WERI-Rb-1 (cell line): ENCODE measurements around the gene UBE2U.

ENCODE experiments used
- DNase-seq: peaks from one replicate; pipeline ENCODE4 v3.0.0-alpha.2; 2020
- H3K27ac ChIP-seq: fragments of 250-450 bp; sonication (Bioruptor Pico); 2 replicates; pipeline ENCODE4 v1.5.1; 2020; ENCODE audit warnings: mild to moderate bottlenecking, moderate library complexity
- H3K27me3 ChIP-seq: fragments of 250-450 bp; sonication (Bioruptor Pico); 2 replicates; pipeline ENCODE4 v1.5.1; 2021; ENCODE audit warnings: mild to moderate bottlenecking, low read depth, moderate library complexity; ENCODE audit not compliant: insufficient read depth, severe bottlenecking
- H3K36me3 ChIP-seq: fragments of 250-450 bp; sonication (Bioruptor Pico); 2 replicates; pipeline ENCODE4 v1.5.1; 2020; ENCODE audit warnings: mild to moderate bottlenecking, moderate library complexity
- H3K4me3 ChIP-seq: 2 replicates; pipeline ENCODE4 v1.5.1; 2011; ENCODE audit warnings: low read depth, mild to moderate bottlenecking, control low read depth, low read length
- H3K9me3 ChIP-seq: fragments of 250-450 bp; sonication (Bioruptor Pico); 2 replicates; pipeline ENCODE4 v1.5.1; 2021; ENCODE audit warnings: mild to moderate bottlenecking, moderate library complexity; ENCODE audit not compliant: severe bottlenecking
- TF ChIP-seq, protein P1 (sequence below): IDR thresholded peaks from 2 replicates; pipeline ENCODE4 v1.5.1; 2011; ENCODE audit warnings: low read depth, mild to moderate bottlenecking, control low read depth, inconsistent platforms, low read length

The UBE2U gene

DNA sequence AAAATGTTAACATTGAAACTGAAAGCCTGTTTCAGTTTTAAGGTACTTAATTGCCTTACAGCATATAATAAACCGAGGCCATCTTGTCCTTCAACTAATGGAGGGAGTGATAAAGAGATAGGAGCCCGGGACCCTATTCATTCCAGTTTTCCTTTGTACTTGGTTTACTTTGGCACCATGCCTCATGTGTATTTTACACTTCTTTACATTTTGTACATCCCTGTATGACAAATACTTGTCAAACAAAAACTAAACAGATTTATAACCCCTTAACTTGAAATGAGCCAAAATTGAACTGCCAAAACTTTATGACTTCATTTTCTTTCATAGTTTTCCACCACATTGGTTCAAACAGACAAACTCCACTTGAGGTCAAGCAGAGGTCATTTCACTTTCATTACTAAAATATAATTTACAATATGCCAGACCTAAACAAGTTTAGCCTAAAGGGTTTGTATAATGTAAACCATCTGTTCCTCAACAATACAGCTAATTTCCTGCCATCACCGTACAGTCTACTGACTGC, 30.9 kb upstream of the UBE2U start:
- TF ChIP-seq, protein P1, sequence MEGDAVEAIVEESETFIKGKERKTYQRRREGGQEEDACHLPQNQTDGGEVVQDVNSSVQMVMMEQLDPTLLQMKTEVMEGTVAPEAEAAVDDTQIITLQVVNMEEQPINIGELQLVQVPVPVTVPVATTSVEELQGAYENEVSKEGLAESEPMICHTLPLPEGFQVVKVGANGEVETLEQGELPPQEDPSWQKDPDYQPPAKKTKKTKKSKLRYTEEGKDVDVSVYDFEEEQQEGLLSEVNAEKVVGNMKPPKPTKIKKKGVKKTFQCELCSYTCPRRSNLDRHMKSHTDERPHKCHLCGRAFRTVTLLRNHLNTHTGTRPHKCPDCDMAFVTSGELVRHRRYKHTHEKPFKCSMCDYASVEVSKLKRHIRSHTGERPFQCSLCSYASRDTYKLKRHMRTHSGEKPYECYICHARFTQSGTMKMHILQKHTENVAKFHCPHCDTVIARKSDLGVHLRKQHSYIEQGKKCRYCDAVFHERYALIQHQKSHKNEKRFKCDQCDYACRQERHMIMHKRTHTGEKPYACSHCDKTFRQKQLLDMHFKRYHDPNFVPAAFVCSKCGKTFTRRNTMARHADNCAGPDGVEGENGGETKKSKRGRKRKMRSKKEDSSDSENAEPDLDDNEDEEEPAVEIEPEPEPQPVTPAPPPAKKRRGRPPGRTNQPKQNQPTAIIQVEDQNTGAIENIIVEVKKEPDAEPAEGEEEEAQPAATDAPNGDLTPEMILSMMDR: no peak
- Histone ChIP-seq H3K4me3 (no peak overlapping the region), H3K27me3 (no peaks in the 10 kb centered on the region), H3K9me3 (no peaks in the 10 kb centered on the region), H3K36me3 (no peaks in the 10 kb centered on the region), H3K27ac (no peak overlapping the region)
- DNase-seq: no peak

DNA sequence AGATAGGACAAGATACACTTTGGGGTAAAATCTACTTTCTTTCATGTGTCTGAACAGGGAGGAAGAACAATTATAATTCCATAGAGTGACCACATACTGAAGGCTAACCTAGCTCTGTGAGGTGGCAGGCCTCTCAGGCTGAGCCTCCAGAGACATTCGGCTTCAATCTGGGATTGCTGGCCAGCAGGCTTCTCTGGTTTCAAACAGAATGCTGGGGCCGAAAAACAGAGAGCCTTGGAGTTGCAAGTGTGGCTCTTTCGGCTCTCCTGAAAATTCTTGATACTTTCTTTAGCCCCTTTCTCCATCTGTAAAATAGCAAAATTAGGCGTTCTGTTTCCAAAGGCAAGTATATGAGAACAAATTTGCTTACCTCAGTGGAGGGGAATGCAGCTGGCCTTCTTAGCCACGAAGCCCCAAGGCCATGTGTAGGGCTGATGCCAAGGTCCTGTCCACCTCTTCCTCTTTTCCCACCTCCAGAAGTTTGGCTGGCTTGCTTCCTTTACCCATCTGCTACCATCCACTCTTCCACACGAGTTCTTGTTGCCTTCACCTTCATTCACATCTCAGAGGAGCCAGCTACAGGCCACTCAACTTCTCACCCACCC, 30.0 kb upstream of the UBE2U start:
- no peaks in the 10 kb centered on the region for H3K27me3 ChIP-seq
- no peak overlapping the region for H3K4me3 ChIP-seq
- no peaks in the 10 kb centered on the region for H3K36me3 ChIP-seq
- no peak for DNase-seq
- TF ChIP-seq, protein P1: no peak
- H3K9me3 ChIP-seq: no peaks in the 10 kb centered on the region
- no peak overlapping the region for H3K27ac ChIP-seq

DNA sequence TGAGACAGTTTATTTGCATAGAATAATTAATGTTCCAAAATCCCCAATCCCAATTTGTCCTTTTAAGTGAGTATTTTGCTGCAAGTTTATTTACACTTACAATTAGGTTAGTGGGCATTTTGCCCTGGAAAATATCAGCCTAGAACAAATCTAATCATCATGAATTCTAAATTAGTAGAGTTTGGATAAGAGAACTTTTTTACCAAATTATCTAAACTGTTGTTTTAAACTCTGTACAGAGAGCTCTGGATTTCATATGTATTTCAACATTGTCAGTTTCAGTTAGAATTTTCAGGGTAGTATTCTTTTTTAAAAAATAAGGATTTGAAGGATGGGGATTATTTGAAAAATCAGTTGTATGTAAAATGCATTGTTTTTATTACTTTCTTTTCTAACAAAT, 27.8 kb upstream of the UBE2U start:
- TF ChIP-seq, protein P1: no peak
- no peak overlapping the region for H3K4me3 ChIP-seq
- H3K27ac ChIP-seq: no peak overlapping the region
- DNase-seq: no peak
- no peaks in the 10 kb centered on the region for H3K9me3 ChIP-seq
- H3K27me3 ChIP-seq: no peaks in the 10 kb centered on the region
- no peaks in the 10 kb centered on the region for H3K36me3 ChIP-seq

DNA sequence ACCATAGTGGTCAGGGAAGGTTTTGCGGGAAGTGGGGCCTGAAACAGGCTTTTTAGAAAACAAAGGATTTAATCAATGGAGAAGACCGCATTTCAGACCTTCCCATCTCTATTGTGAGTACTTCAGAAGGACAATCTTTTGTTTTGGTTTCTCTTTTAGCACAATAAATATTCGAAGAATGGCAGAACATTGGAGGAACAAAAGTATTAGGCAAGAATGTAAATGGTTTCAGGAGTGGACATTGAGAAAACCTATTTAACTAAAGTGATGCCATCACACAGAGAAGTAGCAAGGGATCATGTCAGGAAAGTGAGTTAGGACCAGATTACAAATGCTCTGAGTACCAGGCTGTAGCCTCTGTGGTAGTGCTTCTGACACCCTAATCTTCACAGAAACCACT, 26.8 kb upstream of the UBE2U start:
- H3K36me3 ChIP-seq: no peaks in the 10 kb centered on the region

DNA sequence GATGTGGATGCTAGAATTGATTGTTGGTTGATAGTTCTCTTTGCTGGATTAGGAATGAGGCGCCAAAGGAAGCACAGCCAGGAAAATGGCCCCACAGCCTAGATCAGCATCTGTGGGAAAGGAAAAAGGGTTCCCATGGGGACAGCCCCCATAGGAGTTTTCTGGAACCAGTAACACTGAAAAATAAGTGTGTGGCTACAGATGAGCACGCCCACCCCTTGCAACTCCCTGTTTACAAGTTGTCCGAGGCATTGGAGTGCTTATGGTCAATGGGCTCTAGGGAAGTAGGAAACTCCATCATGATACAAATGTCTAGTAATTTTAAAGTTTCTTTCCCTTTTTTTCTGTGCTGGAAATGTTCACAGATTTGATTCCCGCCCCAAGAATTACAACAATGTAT, 23.8 kb upstream of the UBE2U start:
- Histone ChIP-seq H3K4me3 (no peak overlapping the region), H3K9me3 (no peaks in the 10 kb centered on the region), H3K36me3 (no peaks in the 10 kb centered on the region), H3K27ac (no peak overlapping the region), H3K27me3 (no peaks in the 10 kb centered on the region)
- TF ChIP-seq, protein P1: no peak
- no peak for DNase-seq

More for the DNA sequence above, 26.8 kb upstream of the UBE2U start:
- Histone ChIP-seq H3K27ac (no peak overlapping the region), H3K27me3 (no peaks in the 10 kb centered on the region), H3K9me3 (no peaks in the 10 kb centered on the region), H3K4me3 (no peak overlapping the region)
- DNase-seq: no peak
- TF ChIP-seq, protein P1: no peak

DNA sequence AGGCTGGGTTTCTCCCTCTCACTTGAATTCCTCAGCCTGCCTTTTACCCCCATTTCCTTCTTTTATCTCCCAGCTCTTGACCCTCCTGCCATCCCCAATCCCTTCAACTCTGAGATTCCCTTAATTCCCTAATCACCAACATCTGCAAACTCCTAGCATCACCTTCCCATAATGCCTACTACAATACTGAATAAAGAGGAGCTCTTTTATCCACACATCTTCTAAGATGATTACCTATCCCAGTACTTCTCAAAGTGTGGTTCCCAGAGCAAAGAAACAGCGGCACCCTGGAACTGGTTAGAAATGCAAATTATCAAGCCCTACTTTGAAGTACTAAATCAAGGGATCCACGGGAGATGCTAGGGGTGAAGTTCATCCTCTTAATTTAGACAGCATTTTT, 21.2 kb upstream of the UBE2U start:
- no peak overlapping the region for H3K27ac ChIP-seq

More for the DNA sequence above, 21.2 kb upstream of the UBE2U start:
- H3K9me3 ChIP-seq: no peaks in the 10 kb centered on the region
- no peaks in the 10 kb centered on the region for H3K27me3 ChIP-seq
- DNase-seq: no peak
- TF ChIP-seq, protein P1: no peak
- H3K36me3 ChIP-seq: no peaks in the 10 kb centered on the region
- no peak overlapping the region for H3K4me3 ChIP-seq
